ENCODE measurements around the gene BTBD6.

BTBD6 gene

GRCh38 chr14:105211086-105211757 is 37.1 kb upstream of the BTBD6 start:
- no peak for DNase-seq (ENCODE audit: low read depth in 3 of 3)

- no peak for DNase-seq (ENCODE audit: low read depth in 3 of 3)
Observed at GRCh38 chr14:105211758-105212089, 36.6 kb upstream of the BTBD6 start.

- no peak for DNase-seq (ENCODE audit: low read depth in 3 of 3)
Observed at GRCh38 chr14:105212541-105213300, 35.6 kb upstream of the BTBD6 start.

- DNase-seq (ENCODE audit: low read depth in 3 of 3): no peak
Observed at GRCh38 chr14:105213361-105213760, 35.0 kb upstream of the BTBD6 start.

GRCh38 chr14:105214324-105214915 is 33.9 kb upstream of the BTBD6 start:
- DNase-seq (ENCODE audit: low read depth in 3 of 3): no peak

GRCh38 chr14:105215602-105216001 is 32.7 kb upstream of the BTBD6 start:
- DNase-seq (ENCODE audit: low read depth in 3 of 3): no peak

GRCh38 chr14:105216490-105217247 is 31.7 kb upstream of the BTBD6 start:
- no peak for DNase-seq (ENCODE audit: low read depth in 3 of 3)

- no peak for DNase-seq (ENCODE audit: low read depth in 3 of 3)
Observed at GRCh38 chr14:105217774-105218173, 30.6 kb upstream of the BTBD6 start.

- no peak for DNase-seq (ENCODE audit: low read depth in 3 of 3)
Observed at GRCh38 chr14:105218611-105219010, 29.7 kb upstream of the BTBD6 start.

- no peak for DNase-seq (ENCODE audit: low read depth in 3 of 3)
Observed at GRCh38 chr14:105219043-105219612, 29.2 kb upstream of the BTBD6 start.

- DNase-seq (ENCODE audit: low read depth in 3 of 3): no peak
Observed at GRCh38 chr14:105219753-105220152, 28.6 kb upstream of the BTBD6 start.

GRCh38 chr14:105220699-105221597 is 27.4 kb upstream of the BTBD6 start:
- no peak for DNase-seq (ENCODE audit: low read depth in 3 of 3)

GRCh38 chr14:105221598-105222178 is 26.6 kb upstream of the BTBD6 start:
- no peak for DNase-seq (ENCODE audit: low read depth in 3 of 3)

GRCh38 chr14:105223260-105223659 is 25.1 kb upstream of the BTBD6 start:
- no peak for DNase-seq (ENCODE audit: low read depth in 3 of 3)

GRCh38 chr14:105223770-105224544 is 24.4 kb upstream of the BTBD6 start:
- DNase-seq (ENCODE audit: low read depth in 3 of 3): no peak

GRCh38 chr14:105224845-105225570 is 23.3 kb upstream of the BTBD6 start:
- DNase-seq (ENCODE audit: low read depth in 3 of 3): no peak

GRCh38 chr14:105226198-105226597 is 22.1 kb upstream of the BTBD6 start:
- DNase-seq (ENCODE audit: low read depth in 3 of 3): no peak

GRCh38 chr14:105227346-105227745 is 21.0 kb upstream of the BTBD6 start:
- no peak for DNase-seq (ENCODE audit: low read depth in 3 of 3)

GRCh38 chr14:105228562-105228961 is 19.8 kb upstream of the BTBD6 start:
- DNase-seq (ENCODE audit: low read depth in 3 of 3): no peak
